ENCODE measurements around the gene CAMK1D. TPM values are rescaled to one million over a fixed set of nuclear protein-coding genes. Genes with fewer than 3 reads are reported as not detected.

CAMK1D gene
- total RNA-seq, 1 donor from 2014 or later, result 58.8 TPM

- no peak overlapping the region for H3K4me3 Mint-ChIP-seq
- no peaks in the 10 kb centered on the region for H3K4me1 Mint-ChIP-seq
- no peak for DNase-seq
- intact Hi-C loops (cut with micrococcal nuclease), result no loop called here
- CTCF ChIA-PET, result no interaction called here
- POLR2A ChIA-PET, result no interaction called here
- no peak for ATAC-seq (ENCODE audit: low read depth)
- TF ChIP-seq CTCF (IDR thresholded peaks at IDR 0.05), result no peak
- H3K36me3 Mint-ChIP-seq (ENCODE audit: low read depth), result peaks cover 75% of the 10 kb centered on the region
- H3K27ac Mint-ChIP-seq, result no peak overlapping the region
- H3K9me3 Mint-ChIP-seq, result no peaks in the 10 kb centered on the region
- H3K27me3 Mint-ChIP-seq, result no peaks in the 10 kb centered on the region
These were observed 480.6 kb downstream of the CAMK1D start for GRCh38 chr10:12829831-12830390.

- intact Hi-C loops (cut with micrococcal nuclease), result no loop called here
- TF ChIP-seq CTCF (IDR thresholded peaks at IDR 0.05), result no peak
- no peaks in the 10 kb centered on the region for H3K27me3 Mint-ChIP-seq
- no peak for DNase-seq
- ChIA-PET POLR2A (no interaction called here), CTCF (no interaction called here)
- H3K27ac Mint-ChIP-seq, result no peak overlapping the region
- H3K9me3 Mint-ChIP-seq, result no peaks in the 10 kb centered on the region
- H3K36me3 Mint-ChIP-seq (ENCODE audit: low read depth), result peaks cover 54% of the 10 kb centered on the region
- no peaks in the 10 kb centered on the region for H3K4me1 Mint-ChIP-seq
- H3K4me3 Mint-ChIP-seq, result no peak overlapping the region
- no peak for ATAC-seq (ENCODE audit: low read depth)
These were observed 482.7 kb downstream of the CAMK1D start for GRCh38 chr10:12832096-12832495.

- H3K9me3 Mint-ChIP-seq, result no peaks in the 10 kb centered on the region
- ChIA-PET POLR2A (no interaction called here), CTCF (no interaction called here)
These were observed 484.1 kb downstream of the CAMK1D start for GRCh38 chr10:12833451-12833850.

GRCh38 chr10:12834116-12834665 is 484.8 kb downstream of the CAMK1D start:
- POLR2A ChIA-PET, result no interaction called here
- TF ChIP-seq CTCF (IDR thresholded peaks at IDR 0.05), result no peak
- Mint-ChIP-seq H3K4me3 (no peak overlapping the region), H3K36me3 (ENCODE audit: low read depth) (peaks cover 35% of the 10 kb centered on the region), H3K27ac (no peak overlapping the region), H3K4me1 (no peaks in the 10 kb centered on the region), H3K9me3 (no peaks in the 10 kb centered on the region), H3K27me3 (no peaks in the 10 kb centered on the region)
- CTCF ChIA-PET, result no interaction called here
- DNase-seq (no peak), ATAC-seq (ENCODE audit: low read depth) (no peak)
- intact Hi-C loops (cut with micrococcal nuclease), result no loop called here

More at GRCh38 chr10:12833451-12833850, 484.1 kb downstream of the CAMK1D start:
- no peaks in the 10 kb centered on the region for H3K27me3 Mint-ChIP-seq
- H3K27ac Mint-ChIP-seq, result no peak overlapping the region
- DNase-seq (no peak), ATAC-seq (ENCODE audit: low read depth) (no peak)
- H3K36me3 Mint-ChIP-seq (ENCODE audit: low read depth), result peaks cover 42% of the 10 kb centered on the region
- no peaks in the 10 kb centered on the region for H3K4me1 Mint-ChIP-seq
- H3K4me3 Mint-ChIP-seq, result no peak overlapping the region
- no peak for TF ChIP-seq CTCF (IDR thresholded peaks at IDR 0.05)
- intact Hi-C loops (cut with micrococcal nuclease), result no loop called here

GRCh38 chr10:12834721-12835120 is 485.4 kb downstream of the CAMK1D start:
- no peak overlapping the region for H3K27ac Mint-ChIP-seq
- ATAC-seq (ENCODE audit: low read depth), result no peak
- DNase-seq, result no peak

More at GRCh38 chr10:12834721-12835120, 485.4 kb downstream of the CAMK1D start:
- Mint-ChIP-seq H3K4me1 (no peaks in the 10 kb centered on the region), H3K36me3 (ENCODE audit: low read depth) (peaks cover 31% of the 10 kb centered on the region), H3K27me3 (no peaks in the 10 kb centered on the region), H3K9me3 (no peaks in the 10 kb centered on the region), H3K4me3 (no peak overlapping the region)
- ChIA-PET CTCF (no interaction called here), POLR2A (no interaction called here)
- intact Hi-C loops (cut with micrococcal nuclease), result no loop called here
- no peak for TF ChIP-seq CTCF (IDR thresholded peaks at IDR 0.05)

Data from activated B cell treated with CpG ODN at 0.5 μM for 24 hours (primary cell).